HEK293 (cell line): ENCODE data around the gene CXXC5.

ENCODE experiments used
- ELK4 ChIP-seq: IDR thresholded peaks from 2 replicates; pipeline ENCODE4 v1.6.1; 2011; ENCODE audit warnings: mild to moderate bottlenecking, low read depth, low read length, borderline replicate concordance
- GLIS1 ChIP-seq: fragments of 450-650 bp; formaldehyde crosslinking; IDR thresholded peaks from 2 replicates; pipeline ENCODE4 v1.5.1; 2016; ENCODE audit warnings: missing biosample characterization, missing genetic modification characterization
- MYNN ChIP-seq: fragments of 450-650 bp; formaldehyde crosslinking; IDR thresholded peaks from 2 replicates; pipeline ENCODE4 v1.5.1; 2016; ENCODE audit warnings: missing biosample characterization, missing genetic modification characterization, borderline replicate concordance
- PRDM4 ChIP-seq: fragments of 450-650 bp; formaldehyde crosslinking; IDR thresholded peaks from 2 replicates; pipeline ENCODE4 v1.5.1; 2017; ENCODE audit warnings: missing biosample characterization, missing genetic modification characterization
- WT1 ChIP-seq: fragments of 450-650 bp; formaldehyde crosslinking; IDR thresholded peaks from 2 replicates; pipeline ENCODE4 v1.5.1; 2016; ENCODE audit warnings: missing biosample characterization, missing genetic modification characterization
- YY1 ChIP-seq: fragments of 450-650 bp; formaldehyde crosslinking; IDR thresholded peaks from 2 replicates; pipeline ENCODE4 v1.5.1; 2018; ENCODE audit warnings: missing biosample characterization, missing genetic modification characterization
- ZBTB11 ChIP-seq: fragments of 450-650 bp; formaldehyde crosslinking; conservative IDR thresholded peaks from 2 replicates; pipeline ENCODE4 v1.5.1; 2016; ENCODE audit warnings: low read depth, missing biosample characterization, missing genetic modification characterization
- ZBTB17 ChIP-seq: fragments of 450-650 bp; formaldehyde crosslinking; IDR thresholded peaks from 2 replicates; pipeline ENCODE4 v1.5.1; 2016; ENCODE audit warnings: missing biosample characterization, missing genetic modification characterization
- ZBTB26 ChIP-seq: fragments of 450-650 bp; formaldehyde crosslinking; optimal IDR thresholded peaks from 2 replicates; pipeline ENCODE3; 2016; ENCODE audit warnings: missing biosample characterization, mild to moderate bottlenecking, missing genetic modification characterization
- ZBTB7A ChIP-seq: fragments of 450-650 bp; formaldehyde crosslinking; IDR thresholded peaks from 2 replicates; pipeline ENCODE4 v1.5.1; 2016; ENCODE audit warnings: low read depth, missing biosample characterization, missing genetic modification characterization
- ZFP3 ChIP-seq: fragments of 450-650 bp; formaldehyde crosslinking; IDR thresholded peaks from 2 replicates; pipeline ENCODE4 v1.5.1; 2016; ENCODE audit warnings: low read depth, missing biosample characterization, missing genetic modification characterization
- ZNF132 ChIP-seq: fragments of 450-650 bp; formaldehyde crosslinking; IDR thresholded peaks from 2 replicates; pipeline ENCODE4 v1.5.1; 2017; ENCODE audit warnings: missing biosample characterization, missing genetic modification characterization, borderline replicate concordance
- ZNF140 ChIP-seq: fragments of 450-650 bp; formaldehyde crosslinking; IDR thresholded peaks from 2 replicates; pipeline ENCODE4 v1.5.1; 2016; ENCODE audit warnings: missing biosample characterization, missing genetic modification characterization
- ZNF157 ChIP-seq: fragments of 450-650 bp; formaldehyde crosslinking; IDR thresholded peaks from 2 replicates; pipeline ENCODE4 v1.5.1; 2016; ENCODE audit warnings: missing biosample characterization, missing genetic modification characterization
- ZNF174 ChIP-seq: fragments of 450-650 bp; formaldehyde crosslinking; IDR thresholded peaks from 2 replicates; pipeline ENCODE4 v1.5.0; 2017; ENCODE audit warnings: missing biosample characterization, mild to moderate bottlenecking, missing genetic modification characterization
- ZNF23 ChIP-seq: fragments of 450-650 bp; formaldehyde crosslinking; IDR thresholded peaks from 2 replicates; pipeline ENCODE4 v1.5.1; 2016; ENCODE audit warnings: missing biosample characterization, missing genetic modification characterization, borderline replicate concordance
- ZNF248 ChIP-seq: fragments of 450-650 bp; formaldehyde crosslinking; IDR thresholded peaks from 2 replicates; pipeline ENCODE4 v1.5.1; 2017; ENCODE audit warnings: missing biosample characterization, missing genetic modification characterization
- ZNF302 ChIP-seq: fragments of 450-650 bp; formaldehyde crosslinking; IDR thresholded peaks from 2 replicates; pipeline ENCODE4 v1.5.1; 2016; ENCODE audit warnings: missing biosample characterization, missing genetic modification characterization, low read depth
- ZNF324 ChIP-seq: fragments of 450-650 bp; formaldehyde crosslinking; IDR thresholded peaks from 2 replicates; pipeline ENCODE4 v1.5.1; 2016; ENCODE audit warnings: missing biosample characterization, missing genetic modification characterization
- ZNF335 ChIP-seq: fragments of 450-650 bp; formaldehyde crosslinking; conservative IDR thresholded peaks from 2 replicates; pipeline ENCODE4 v1.5.1; 2016; ENCODE audit warnings: missing biosample characterization, missing genetic modification characterization
- ZNF404 ChIP-seq: fragments of 450-650 bp; formaldehyde crosslinking; IDR thresholded peaks from 2 replicates; pipeline ENCODE4 v1.5.1; 2017; ENCODE audit warnings: missing biosample characterization, missing genetic modification characterization
- ZNF501 ChIP-seq: fragments of 450-650 bp; formaldehyde crosslinking; IDR thresholded peaks from 2 replicates; pipeline ENCODE4 v1.5.1; 2016; ENCODE audit warnings: missing biosample characterization, missing genetic modification characterization
- ZNF549 ChIP-seq: fragments of 450-650 bp; IDR thresholded peaks from 2 replicates; pipeline ENCODE4 v1.5.1; 2018; ENCODE audit warnings: missing biosample characterization, missing genetic modification characterization, mild to moderate bottlenecking, inconsistent platforms, moderate library complexity
- ZNF658 ChIP-seq: fragments of 450-650 bp; formaldehyde crosslinking; IDR thresholded peaks from 2 replicates; pipeline ENCODE4; 2016; ENCODE audit warnings: missing biosample characterization, missing genetic modification characterization
- ZNF664 ChIP-seq: fragments of 450-650 bp; formaldehyde crosslinking; IDR thresholded peaks from 2 replicates; pipeline ENCODE4 v1.5.1; 2016; ENCODE audit warnings: missing biosample characterization, missing genetic modification characterization
- ZNF768 ChIP-seq: fragments of 450-650 bp; formaldehyde crosslinking; IDR thresholded peaks from 2 replicates; pipeline ENCODE4 v1.5.1; 2018; ENCODE audit warnings: missing biosample characterization, mild to moderate bottlenecking, missing genetic modification characterization
- ZSCAN30 ChIP-seq: fragments of 450-650 bp; IDR thresholded peaks from 2 replicates; pipeline ENCODE4 v1.5.1; 2018; ENCODE audit warnings: missing biosample characterization, mild to moderate bottlenecking, missing genetic modification characterization, moderate library complexity

The CXXC5 gene

GRCh38 chr5:139696894-139697658 is 48.9 kb downstream of the CXXC5 start (continued):
- TF ChIP-seq ZBTB26 (tag by site-specific recombination) (peak; percentile 63), YY1 (peak; percentile 58; the same call in 1 of the 2 replicates), ZNF658 (tag by site-specific recombination) (no peak), ZNF549 (tag by site-specific recombination) (no peak), ZNF140 (tag by site-specific recombination) (no peak), ZNF404 (no peak), MYNN (no peak), ZNF324 (tag by site-specific recombination) (no peak), GLIS1 (tag by site-specific recombination) (peak; percentile 99), ZNF132 (tag by site-specific recombination) (no peak), ELK4 (no peak), ZNF768 (tag by site-specific recombination) (no peak), PRDM4 (0 out of 2 replicates have a peak, but pooled peaks have one; percentile 9), ZNF302 (tag by site-specific recombination) (no peak), ZNF174 (tag by site-specific recombination) (no peak), ZBTB7A (tag by site-specific recombination) (peak; percentile 73; the same call in 1 of the 2 replicates), ZNF23 (tag by site-specific recombination) (no peak), ZNF664 (tag by site-specific recombination) (no peak), ZBTB17 (tag by site-specific recombination) (peak; percentile 77), ZNF157 (tag by site-specific recombination) (no peak), ZNF335 (tag by site-specific recombination) (peak; percentile 87), ZBTB11 (tag by site-specific recombination) (no peak), ZNF248 (tag by site-specific recombination) (no peak), ZSCAN30 (tag by site-specific recombination) (peak; percentile 72; the same call in 1 of the 2 replicates), WT1 (tag by site-specific recombination) (peak; percentile 64; the same call in 1 of the 2 replicates), ZFP3 (tag by site-specific recombination) (no peak), ZNF501 (peak; percentile 83)
